Measurements from ENCODE around the gene PLPP4.

PLPP4 gene

DNA sequence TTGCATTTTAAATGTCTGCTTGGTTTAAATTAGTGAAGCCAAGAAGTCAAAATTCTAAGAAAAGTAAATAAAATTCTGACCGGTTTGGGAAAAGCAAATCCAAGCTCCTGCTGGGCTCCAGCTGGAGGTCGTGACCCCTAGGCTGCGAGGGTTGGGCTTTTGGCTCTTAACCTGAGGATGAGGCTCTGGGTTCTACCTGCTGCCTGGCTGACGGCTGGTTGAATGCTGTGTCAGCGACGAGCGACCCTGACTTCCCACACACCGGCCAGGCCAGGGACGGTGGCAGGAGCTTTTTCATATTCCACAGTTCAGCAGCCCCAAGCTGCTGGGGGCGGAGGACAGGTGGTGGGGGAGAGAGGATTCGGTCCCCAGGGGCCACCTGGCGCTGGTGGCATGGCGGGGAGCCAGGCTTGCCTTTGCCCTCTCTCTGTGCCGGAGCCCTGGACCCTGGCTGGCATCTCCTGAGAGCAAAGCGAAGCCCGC, 843 bp upstream of the PLPP4 start:
- DNase-seq (ENCODE audit: low read depth), result no peak

GRCh38 chr10:120457431-120458172, 575 bp downstream of the PLPP4 start:
- no peak for DNase-seq (ENCODE audit: low read depth)

GRCh38 chr10:120458432-120458831, 1.4 kb downstream of the PLPP4 start:
- no peak for DNase-seq (ENCODE audit: low read depth)

DNA sequence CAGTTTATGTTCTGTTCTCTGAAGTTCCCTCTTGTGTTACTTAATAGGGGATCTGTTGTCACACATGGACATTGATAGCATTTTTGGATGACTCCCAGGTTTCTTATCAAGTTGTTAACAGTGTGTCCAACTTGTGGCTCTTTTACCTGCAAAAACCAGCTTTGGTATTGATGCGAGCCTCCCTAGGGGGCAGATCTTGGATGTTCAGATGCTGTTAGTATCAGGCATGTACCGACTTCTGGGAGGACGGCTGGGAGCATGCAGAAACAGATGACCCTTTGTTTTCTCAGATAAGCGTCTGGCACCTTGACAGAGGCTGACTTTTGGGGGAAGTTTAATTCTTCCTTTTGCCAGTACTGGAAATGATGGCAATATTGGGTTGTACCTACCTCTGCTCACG, 2.2 kb downstream of the PLPP4 start:
- DNase-seq (ENCODE audit: low read depth), result no peak

GRCh38 chr10:120460186-120460585, 3.2 kb downstream of the PLPP4 start:
- DNase-seq (ENCODE audit: low read depth), result no peak

GRCh38 chr10:120460776-120461175, 3.7 kb downstream of the PLPP4 start:
- DNase-seq (ENCODE audit: low read depth), result no peak

DNA sequence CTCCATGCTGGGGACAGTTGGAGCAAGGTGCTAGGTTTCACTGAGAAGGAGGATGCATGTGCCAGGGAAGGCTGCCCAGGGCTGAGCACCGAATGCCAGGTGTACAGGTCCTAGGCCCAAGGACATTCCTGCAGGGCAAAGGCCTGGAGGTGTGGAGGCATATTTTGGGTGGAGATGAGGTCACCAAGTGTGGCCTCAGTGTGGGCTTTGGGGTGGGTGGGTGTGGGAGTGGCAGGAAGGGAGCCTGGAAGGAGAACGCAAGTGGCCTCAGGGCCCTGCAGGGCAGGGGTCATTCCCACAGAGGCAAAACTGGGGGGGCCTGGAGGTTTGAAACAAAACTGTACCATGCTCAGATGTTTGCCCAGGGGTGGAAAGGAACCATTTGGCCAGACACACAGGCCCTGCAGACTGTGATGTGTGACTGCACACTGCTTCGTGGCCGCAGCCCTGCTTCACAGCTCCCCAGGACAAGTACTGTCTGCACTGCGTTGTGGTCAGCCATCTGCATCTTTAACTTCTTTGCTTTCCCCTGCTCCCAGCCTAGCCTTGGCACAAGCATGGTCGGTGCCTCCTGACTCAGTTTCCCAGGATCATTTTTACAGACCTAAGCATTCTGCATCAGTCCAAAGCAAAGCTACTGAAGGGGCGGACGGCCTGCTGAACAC, 5.1 kb downstream of the PLPP4 start:
- no peak for DNase-seq (ENCODE audit: low read depth)

DNA sequence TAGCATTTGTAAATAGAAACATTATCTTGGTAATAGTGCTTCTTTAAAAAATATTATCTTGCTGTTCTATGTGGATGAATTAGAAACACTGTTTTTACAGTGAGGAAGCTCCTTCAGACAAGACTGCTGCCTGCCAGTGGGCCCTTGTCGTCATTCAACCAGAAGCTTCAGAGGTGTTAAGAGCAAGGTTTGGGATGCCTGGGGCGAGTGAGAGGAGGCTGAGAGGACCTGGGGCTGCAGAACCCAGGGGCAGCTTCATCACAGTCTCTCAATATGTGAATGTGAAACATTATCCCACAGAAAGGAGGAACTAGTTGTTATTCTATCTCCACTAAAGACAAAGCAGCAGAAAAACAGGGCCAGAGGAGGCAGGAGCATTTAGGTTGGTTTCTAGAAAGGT, 8.1 kb downstream of the PLPP4 start:
- no peak for DNase-seq (ENCODE audit: low read depth)

DNA sequence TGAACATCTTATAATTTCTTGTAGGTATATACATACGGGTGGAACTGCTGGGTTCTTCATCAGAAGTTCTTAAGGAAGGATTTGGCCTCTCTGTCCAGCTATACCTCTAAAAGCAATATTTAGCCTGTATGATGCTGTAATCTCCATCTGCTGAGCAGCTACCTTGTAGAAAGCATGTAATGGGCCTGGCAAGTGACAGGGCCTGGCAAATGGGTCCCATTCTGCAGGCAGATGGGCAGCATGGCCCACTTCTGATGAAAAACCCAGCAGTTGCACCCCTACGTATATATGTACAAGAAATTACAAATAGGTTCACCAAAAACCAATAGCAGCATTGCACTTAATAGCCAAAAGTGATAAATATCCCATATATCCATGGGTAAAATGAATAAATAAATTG, 9.0 kb downstream of the PLPP4 start:
- no peak for DNase-seq (ENCODE audit: low read depth)

DNA sequence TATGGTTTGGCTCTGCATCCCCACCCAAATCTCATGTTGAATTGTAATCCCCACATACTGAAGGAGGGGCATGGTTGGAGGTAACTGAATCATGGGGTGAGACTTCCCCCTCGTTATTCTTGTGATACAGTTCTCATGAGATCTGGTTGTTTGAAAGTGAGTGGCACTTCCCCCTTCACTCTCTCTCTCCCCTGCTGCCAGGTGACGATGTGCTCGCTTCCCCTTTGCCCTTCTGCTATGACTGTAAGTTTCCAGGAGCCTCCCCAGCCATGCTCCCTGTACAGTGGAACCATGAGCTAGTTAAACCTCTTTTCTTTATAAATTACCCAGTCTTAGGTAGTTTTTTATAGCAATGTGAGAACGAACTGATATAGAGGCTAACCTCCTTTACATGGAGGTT, 16.6 kb downstream of the PLPP4 start:
- DNase-seq (ENCODE audit: low read depth), result no peak

DNA sequence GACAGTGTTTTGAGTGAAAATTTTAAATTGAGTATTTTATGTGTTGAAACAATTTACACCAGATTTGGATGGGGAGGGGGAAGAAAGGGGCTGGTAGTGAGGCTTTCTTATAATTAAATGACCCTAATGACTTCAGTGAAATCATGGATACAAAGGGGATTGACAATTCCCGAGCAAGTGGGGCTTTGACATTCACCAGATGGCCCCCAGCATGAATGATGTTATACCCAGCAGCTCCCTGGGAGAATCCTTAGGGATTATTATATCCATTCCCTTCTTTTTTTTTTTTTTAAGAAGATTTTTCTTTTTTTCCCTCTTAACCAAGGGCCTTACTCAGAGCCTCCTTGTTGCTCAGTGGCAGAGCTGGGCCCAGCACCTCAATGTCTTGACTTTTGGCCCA, 17.9 kb downstream of the PLPP4 start:
- no peak for DNase-seq (ENCODE audit: low read depth)

DNA sequence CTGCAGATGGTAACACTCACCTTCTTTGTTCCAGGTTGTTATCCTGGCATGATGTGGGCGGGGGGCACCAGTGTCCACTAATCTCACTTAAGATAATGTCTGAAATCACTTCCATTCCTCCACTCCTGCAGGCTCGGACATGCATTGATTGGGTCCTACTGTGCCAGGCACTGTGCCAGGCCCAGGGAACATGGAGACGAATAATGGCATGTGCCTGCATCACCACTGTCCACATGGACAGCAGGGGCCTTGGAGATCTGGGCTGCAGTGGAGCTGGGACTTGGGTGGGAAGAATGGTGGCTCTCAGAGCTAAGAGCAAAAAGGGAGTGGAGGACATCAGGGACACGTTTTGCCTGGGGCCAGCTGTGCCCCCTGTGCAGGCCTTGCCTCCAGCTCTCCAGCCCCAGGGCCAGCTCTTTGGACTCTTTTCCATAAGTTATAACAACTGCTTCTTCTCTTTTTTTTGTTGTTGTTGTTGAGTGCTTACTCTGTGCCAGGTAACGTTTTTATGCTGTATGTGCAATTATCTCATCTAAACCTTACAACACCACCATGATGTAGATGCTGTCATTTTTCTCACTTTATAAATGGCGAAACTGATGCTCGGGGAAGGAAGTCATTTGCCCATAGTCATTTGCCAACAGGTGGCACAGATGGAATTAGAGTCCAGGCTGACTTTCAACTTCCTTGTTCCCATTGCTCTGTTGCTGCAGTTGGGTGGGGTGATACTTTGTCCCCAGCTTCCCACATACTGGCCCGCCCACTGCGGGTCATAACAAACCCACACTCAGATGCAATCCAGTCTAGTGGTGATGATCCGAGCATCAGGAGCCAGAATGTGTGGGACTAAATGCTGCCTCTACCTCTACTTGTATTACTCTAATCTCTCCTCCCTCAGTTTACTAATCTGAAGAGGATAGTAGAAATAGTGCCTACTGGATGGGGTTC, 19.1 kb downstream of the PLPP4 start:
- no peak for DNase-seq (ENCODE audit: low read depth)

DNA sequence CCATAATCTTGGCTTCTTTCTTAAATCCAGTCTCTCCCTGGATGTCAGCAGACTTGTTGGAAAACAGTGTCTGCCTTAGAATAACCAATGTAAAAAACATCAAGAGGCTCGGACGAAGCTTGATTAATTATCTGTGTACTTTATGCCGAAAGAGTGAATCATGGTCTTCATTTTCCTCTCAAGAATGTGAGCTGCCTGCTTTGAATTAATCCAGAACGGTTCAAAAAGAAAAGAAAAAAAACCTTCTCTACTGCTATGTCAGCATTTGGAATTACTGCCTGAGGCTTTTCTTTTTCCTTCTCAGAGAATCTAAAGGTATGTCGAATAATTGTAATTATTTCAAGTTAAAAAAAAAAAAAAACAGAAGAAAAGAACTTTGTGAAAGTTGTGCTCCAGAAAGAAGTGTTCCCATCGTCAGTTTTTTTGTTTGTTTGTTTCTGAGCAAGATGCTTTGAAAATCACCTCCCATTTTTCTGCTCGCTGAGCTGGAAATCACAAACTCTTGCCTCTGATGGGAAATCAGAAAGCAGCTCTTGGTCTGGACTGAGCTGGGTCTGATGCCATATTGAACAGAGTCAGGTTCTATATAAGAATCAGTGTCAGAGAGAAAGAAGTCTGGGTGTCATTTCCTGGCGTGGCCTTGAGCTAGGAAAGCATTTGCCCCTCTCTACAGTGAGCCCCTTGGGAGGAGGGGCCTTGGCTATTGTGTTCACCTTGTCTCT, 20.2 kb downstream of the PLPP4 start:
- no peak for DNase-seq (ENCODE audit: low read depth)

GRCh38 chr10:120477743-120478141, 20.7 kb downstream of the PLPP4 start:
- DNase-seq (ENCODE audit: low read depth), result no peak

- DNase-seq (ENCODE audit: low read depth), result no peak
Observed at GRCh38 chr10:120478386-120478785, 21.4 kb downstream of the PLPP4 start.

DNA sequence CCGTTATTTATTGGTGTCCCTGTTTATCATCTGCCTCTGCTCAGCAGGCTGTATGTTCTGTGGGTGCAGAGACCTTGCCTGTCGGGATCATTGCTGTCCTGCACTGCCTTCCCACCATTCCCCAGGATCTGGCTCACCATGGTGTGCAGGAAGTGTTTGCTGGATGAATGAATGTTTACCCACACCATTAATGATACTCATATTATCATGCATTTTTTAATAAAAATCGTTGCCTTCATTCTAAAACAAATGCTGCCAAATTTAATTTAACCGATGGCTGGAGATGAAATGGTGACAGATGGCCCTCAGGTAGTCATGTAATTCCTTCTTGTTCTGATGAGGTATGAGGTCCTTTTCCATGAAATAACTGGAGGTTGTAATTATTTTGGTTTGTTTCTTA, 22.5 kb downstream of the PLPP4 start:
- no peak for DNase-seq (ENCODE audit: low read depth)

DNA sequence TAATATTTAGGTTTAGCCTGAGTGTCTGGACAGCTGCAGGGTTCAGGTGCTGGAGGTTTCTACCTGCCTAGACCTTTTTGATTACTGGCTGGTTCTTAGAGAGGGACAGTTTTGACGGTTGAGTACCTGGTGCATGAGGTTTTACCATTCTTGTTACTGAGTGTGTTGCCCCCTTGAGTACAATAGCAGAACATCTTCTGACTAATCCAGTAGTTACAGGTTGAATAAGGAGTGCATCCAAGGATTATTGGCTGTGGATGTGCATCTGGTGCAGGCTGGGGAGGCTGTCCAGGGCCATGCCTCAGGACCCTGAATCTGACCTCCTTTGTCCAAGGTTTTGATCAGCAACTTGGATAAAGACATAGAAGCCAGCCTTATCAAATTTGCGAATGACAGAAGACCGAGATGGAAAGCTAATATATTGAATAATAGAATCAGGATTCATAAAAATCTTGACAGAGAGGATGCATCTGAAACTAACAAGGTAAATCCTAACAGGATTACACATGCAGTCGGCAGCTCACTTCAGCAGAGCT, 23.1 kb downstream of the PLPP4 start:
- no peak for DNase-seq (ENCODE audit: low read depth)

DNA sequence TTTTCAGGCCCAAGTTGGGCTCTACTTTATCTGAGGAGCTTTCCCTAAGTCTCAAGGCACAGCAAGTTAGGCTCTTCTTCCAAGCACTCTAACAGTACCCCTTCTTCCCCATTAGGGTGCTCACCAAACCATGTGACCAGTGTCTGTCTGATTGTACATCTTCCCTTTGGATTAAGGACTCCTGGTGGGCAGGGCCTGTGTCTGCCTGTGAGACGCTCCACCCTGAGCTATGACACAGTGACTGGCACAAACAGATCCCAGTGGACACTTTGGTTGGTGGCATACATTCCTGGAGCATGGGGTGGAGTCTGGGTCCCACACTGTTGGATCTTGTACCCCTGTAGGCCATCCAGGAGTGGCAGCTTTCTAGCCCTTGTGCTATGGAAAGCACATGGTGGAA, 23.8 kb downstream of the PLPP4 start:
- no peak for DNase-seq (ENCODE audit: low read depth)

GRCh38 chr10:120483006-120483405, 26.0 kb downstream of the PLPP4 start:
- DNase-seq (ENCODE audit: low read depth), result no peak

- no peak for DNase-seq (ENCODE audit: low read depth)
Observed at GRCh38 chr10:120483651-120484301, 26.7 kb downstream of the PLPP4 start.

GRCh38 chr10:120485946-120486345, 28.9 kb downstream of the PLPP4 start:
- no peak for DNase-seq (ENCODE audit: low read depth)

Measured in stimulated activated CD4-positive, alpha-beta T cell treated with anti-CD3 and anti-CD28 coated beads, Interleukin-2, amount 100 ng/mL, for 4 hours (primary cell).